Mesothelial cell of epicardium (in vitro differentiated cells): ENCODE data around the gene CDCP1. TPM values are rescaled to one million over a fixed set of nuclear protein-coding genes. Genes with fewer than 3 reads are reported as not detected.

Source experiments
- DNase-seq, 2 experiments: peaks; one replicate each; pipeline ENCODE4 v3.0.0; 2021; ENCODE audit warnings: low spot score in 2 of 2; ENCODE audit not compliant: unreplicated experiment in 2 of 2
- H3K27ac Mint-ChIP-seq: 2 replicates; pipeline ENCODE4 v1.8.0; 2021; ENCODE audit warnings: mixed read lengths
- H3K27me3 Mint-ChIP-seq: 2 replicates; pipeline ENCODE4 v1.8.0; 2021; ENCODE audit warnings: low read depth, mixed read lengths
- H3K36me3 Mint-ChIP-seq: 2 replicates; pipeline ENCODE4 v1.8.0; 2021; ENCODE audit warnings: mixed read lengths
- H3K4me1 Mint-ChIP-seq: 2 replicates; pipeline ENCODE4 v1.8.0; 2021; ENCODE audit warnings: mixed read lengths
- H3K4me3 Mint-ChIP-seq: 2 replicates; pipeline ENCODE4 v1.8.0; 2021; ENCODE audit warnings: mild to moderate bottlenecking, moderate library complexity, mixed read lengths
- H3K9me3 Mint-ChIP-seq: 2 replicates; pipeline ENCODE4 v1.8.0; 2021; ENCODE audit warnings: mixed read lengths
- CTCF ChIP-seq: fragments of 200-600 bp; sonication (generic); IDR thresholded peaks from one replicate; pipeline ENCODE4 v1.5.0; 2021; ENCODE audit warnings: antibody characterized with exemption; ENCODE audit not compliant: unreplicated experiment
- total RNA-seq: library from RNA; stranded (reverse); gene quantifications from 3 replicates; pipeline ENCODE4 v1.2.1, GENCODE V29; 2021

CDCP1 gene
- total RNA-seq, 1 donor from 2014 or later: 1.3 TPM

GRCh38 chr3:45042162-45042561, 104.0 kb downstream of the CDCP1 start:
- peaks cover 11% of the 10 kb centered on the region for H3K27me3 Mint-ChIP-seq
- peaks cover 3% of the 10 kb centered on the region for H3K4me1 Mint-ChIP-seq
- DNase-seq: no peak
- no peak overlapping the region for H3K4me3 Mint-ChIP-seq
- no peak for TF ChIP-seq CTCF
- no peak overlapping the region for H3K27ac Mint-ChIP-seq
- no peaks in the 10 kb centered on the region for H3K9me3 Mint-ChIP-seq
- no peaks in the 10 kb centered on the region for H3K36me3 Mint-ChIP-seq

- Mint-ChIP-seq H3K27me3 (peaks cover 16% of the 10 kb centered on the region), H3K4me1 (peaks cover 6% of the 10 kb centered on the region), H3K27ac (no peak overlapping the region)
These were observed 104.5 kb downstream of the CDCP1 start for GRCh38 chr3:45041666-45042065.

GRCh38 chr3:45037720-45038455, 108.3 kb downstream of the CDCP1 start:
- H3K4me1 Mint-ChIP-seq: peaks cover 11% of the 10 kb centered on the region
- H3K36me3 Mint-ChIP-seq: no peaks in the 10 kb centered on the region
- H3K27me3 Mint-ChIP-seq: peaks cover 53% of the 10 kb centered on the region
- H3K9me3 Mint-ChIP-seq: no peaks in the 10 kb centered on the region
- peak; percentile 63 to 89 for DNase-seq
- no peak overlapping the region for H3K27ac Mint-ChIP-seq
- peak overlapping the region; percentile 51 for H3K4me3 Mint-ChIP-seq
- TF ChIP-seq CTCF: peak; percentile 85

More at GRCh38 chr3:45041666-45042065, 104.5 kb downstream of the CDCP1 start:
- DNase-seq: no peak
- Mint-ChIP-seq H3K9me3 (no peaks in the 10 kb centered on the region), H3K4me3 (no peak overlapping the region), H3K36me3 (no peaks in the 10 kb centered on the region)
- no peak for TF ChIP-seq CTCF

- peak overlapping the region; percentile 64 for H3K4me3 Mint-ChIP-seq
- H3K9me3 Mint-ChIP-seq: no peaks in the 10 kb centered on the region
- no peaks in the 10 kb centered on the region for H3K36me3 Mint-ChIP-seq
- no peak overlapping the region for H3K27ac Mint-ChIP-seq
- H3K4me1 Mint-ChIP-seq: peaks cover 11% of the 10 kb centered on the region
- no peak for TF ChIP-seq CTCF
- H3K27me3 Mint-ChIP-seq: peaks cover 62% of the 10 kb centered on the region
- no peak for DNase-seq
These were observed 110.5 kb downstream of the CDCP1 start for GRCh38 chr3:45035441-45036301.

- peak overlapping the region; percentile 22 for H3K4me3 Mint-ChIP-seq
- peaks cover 66% of the 10 kb centered on the region for H3K27me3 Mint-ChIP-seq
- no peak for DNase-seq
- H3K9me3 Mint-ChIP-seq: no peaks in the 10 kb centered on the region
- peaks cover 11% of the 10 kb centered on the region for H3K4me1 Mint-ChIP-seq
- H3K36me3 Mint-ChIP-seq: no peaks in the 10 kb centered on the region
- no peak overlapping the region for H3K27ac Mint-ChIP-seq
- no peak for TF ChIP-seq CTCF
These were observed 111.4 kb downstream of the CDCP1 start for GRCh38 chr3:45034612-45035252.
